Common myeloid progenitor, CD34-positive (primary cell): ENCODE data around the gene HBG1. TPM values are rescaled to one million over a fixed set of nuclear protein-coding genes. Genes with fewer than 3 reads are reported as not detected.
A peak's percentile ranks its signal among the peaks of the same experiment; 100 is the strongest.
"Not testable (repeated sequence)": the region's sequence is repeated elsewhere in the genome, so short reads cannot be mapped to it uniquely, and the experiment has no call there.

Source experiments
- CTCF ChIA-PET: fragments of 350-600 bp; sonication (Branson Sonifier 250); formaldehyde crosslinking; loops from one replicate; lab custom pipeline; 2021; ENCODE audit warnings: antibody characterized with exemption; lab: Charles Lee
- POLR2A ChIA-PET: fragments of 350-600 bp; sonication (Branson Sonifier 250); formaldehyde crosslinking; loops from one replicate; lab custom pipeline; 2021; ENCODE audit warnings: antibody characterized with exemption; lab: Charles Lee
- DNase-seq, 3 donors: peaks; one replicate each; pipeline versions ENCODE4 v3.0.0 to v3.0.0-alpha.2; 2013
- H3K27ac ChIP-seq, 2 experiments: 1 replicate in 1 of 2; 2 replicates in 1 of 2; pipeline ENCODE4 v1.7.0; 2013; ENCODE audit warnings: inconsistent platforms in 2 of 2, low read length in 2 of 2, mild to moderate bottlenecking in 2 of 2, low read depth in 1 of 2, moderate library complexity in 1 of 2; ENCODE audit not compliant: severe bottlenecking in 2 of 2, insufficient read depth in 1 of 2, poor library complexity in 1 of 2
- H3K27me3 ChIP-seq, 5 experiments: replicated peaks in 2 of 5; 1 replicate in 3 of 5; 2 replicates in 2 of 5; pipeline versions ENCODE4 v1.6.1 to v1.7.0; 2013; ENCODE audit warnings: low read length in 4 of 5, mild to moderate bottlenecking in 2 of 5, moderate library complexity in 2 of 5, inconsistent platforms in 1 of 5; ENCODE audit not compliant: insufficient read depth in 5 of 5, control insufficient read depth in 4 of 5
- H3K36me3 ChIP-seq, 4 experiments: 1 replicate in 2 of 4; 2 replicates in 2 of 4; pipeline versions ENCODE4 v1.6.1 to v1.7.0; 2013; ENCODE audit warnings: low read length in 3 of 4, control low read depth in 1 of 4, mild to moderate bottlenecking in 1 of 4; ENCODE audit not compliant: control insufficient read depth in 4 of 4, insufficient read depth in 4 of 4
- H3K4me1 ChIP-seq, 4 experiments: 1 replicate in 3 of 4; 2 replicates in 1 of 4; pipeline versions ENCODE4 v1.6.1 to v1.7.1; 2013; ENCODE audit warnings: low read length in 3 of 4, mild to moderate bottlenecking in 3 of 4, control low read depth in 1 of 4, inconsistent platforms in 1 of 4, moderate library complexity in 1 of 4; ENCODE audit not compliant: control insufficient read depth in 4 of 4, insufficient read depth in 4 of 4; ENCODE audit errors: control extremely low read depth in 1 of 4
- H3K4me3 ChIP-seq, 7 experiments: 1 replicate in 4 of 7; 2 replicates in 3 of 7; pipeline versions ENCODE4 v1.5.1 to v1.7.0; 2013; ENCODE audit warnings: mild to moderate bottlenecking in 7 of 7, low read length in 6 of 7, moderate library complexity in 6 of 7, inconsistent platforms in 2 of 7, low read depth in 2 of 7, control low read depth in 1 of 7; ENCODE audit not compliant: insufficient read depth in 4 of 7, control insufficient read depth in 1 of 7; ENCODE audit errors: extremely low read depth in 1 of 7
- H3K9me3 ChIP-seq, 5 experiments: 1 replicate in 4 of 5; 2 replicates in 1 of 5; pipeline versions ENCODE4 v1.6.1 to v1.7.1; 2013; ENCODE audit warnings: low read length in 4 of 5, mild to moderate bottlenecking in 2 of 5, inconsistent platforms in 1 of 5, low read depth in 1 of 5, moderate library complexity in 1 of 5; ENCODE audit not compliant: control insufficient read depth in 4 of 5, insufficient read depth in 2 of 5; ENCODE audit errors: control extremely low read depth in 1 of 5
- WGBS: methylation state at CpG from one replicate; pipeline ENCODE4 v1.1.5; 2013; ENCODE audit not compliant: insufficient coverage; 5-methylcytosine and 5-hydroxymethylcytosine counted together
- polyA plus RNA-seq: library from polyadenylated mRNA; unstranded; fragments of 120-200 nt; gene quantifications from one replicate; pipeline ENCODE4 v1.2.1, GENCODE V29; 2013

Gene HBG1
- polyA plus RNA-seq: not detected

- H3K9me3 ChIP-seq, DNase-seq, H3K4me1 ChIP-seq, CTCF ChIA-PET, H3K36me3 ChIP-seq, H3K4me3 ChIP-seq, H3K27me3 ChIP-seq, POLR2A ChIA-PET: not testable (repeated sequence)
- no CpG with 5 or more reads among the region's 9 CpGs for WGBS
- H3K27ac ChIP-seq: peak within 1 kb of the TSS in 1 of 2 experiments; percentile 25
Measured at GRCh38 chr11:5249807-5250396, at the start of gene HBG1. Gene HBG1, minus strand, starts transcription at chr11:5249857. Its CDS starts 53 bp downstream, at chr11:5249804.

- CTCF ChIA-PET: interaction anchor here (0.6 to 1.5 kb wide), 4 partner anchors 17 to 188 kb away, joined by 3 to 4 read pairs (median 3); no protein-coding TSS in a partner anchor
Measured at GRCh38 chr11:5298451-5298850, 48.8 kb upstream of the HBG1 start.

GRCh38 chr11:5297721-5298323 lies 48.2 kb upstream of the HBG1 start:
- WGBS: 100% methylated on average over 3 of the region's 4 CpGs
- H3K27me3 ChIP-seq: no peaks in the 10 kb centered on the region
- H3K36me3 ChIP-seq: no peaks in the 10 kb centered on the region
- ChIA-PET CTCF (interaction anchor here (1.2 to 1.5 kb wide), 2 partner anchors 18 to 84 kb away, joined by 3 read pairs; no protein-coding TSS in a partner anchor), POLR2A (no interaction called here)
- no peak overlapping the region for H3K4me3 ChIP-seq
- DNase-seq: no peak
- H3K27ac ChIP-seq: no peak overlapping the region
- H3K4me1 ChIP-seq: no peaks in the 10 kb centered on the region
- H3K9me3 ChIP-seq: no peaks in the 10 kb centered on the region

More at GRCh38 chr11:5298451-5298850, 48.8 kb upstream of the HBG1 start:
- Histone ChIP-seq H3K27ac (no peak overlapping the region), H3K36me3 (no peaks in the 10 kb centered on the region), H3K4me3 (no peak overlapping the region), H3K4me1 (no peaks in the 10 kb centered on the region), H3K9me3 (no peaks in the 10 kb centered on the region), H3K27me3 (no peaks in the 10 kb centered on the region)
- no peak for DNase-seq
- 63% methylated on average over 1 of the region's 1 CpG for WGBS
- POLR2A ChIA-PET: no interaction called here

- H3K27me3 ChIP-seq, CTCF ChIA-PET, H3K4me3 ChIP-seq, H3K36me3 ChIP-seq, H3K27ac ChIP-seq, POLR2A ChIA-PET, DNase-seq, H3K4me1 ChIP-seq, H3K9me3 ChIP-seq: not testable (repeated sequence)
- WGBS: 93% methylated on average over 28 of the region's 41 CpGs
Measured at GRCh38 chr11:5294342-5294995, 44.8 kb upstream of the HBG1 start.

GRCh38 chr11:5293028-5293427 lies 43.4 kb upstream of the HBG1 start:
- Histone ChIP-seq H3K27ac (no peak overlapping the region), H3K27me3 (no peaks in the 10 kb centered on the region), H3K4me3 (no peak overlapping the region), H3K36me3 (no peaks in the 10 kb centered on the region), H3K4me1 (peaks cover 0 to 6% (median 0%) of the 10 kb centered on the region in 4 experiments), H3K9me3 (no peaks in the 10 kb centered on the region)
- no peak for DNase-seq
- 100% methylated on average over 7 of the region's 8 CpGs for WGBS
- ChIA-PET POLR2A (no interaction called here), CTCF (no interaction called here)

DNA sequence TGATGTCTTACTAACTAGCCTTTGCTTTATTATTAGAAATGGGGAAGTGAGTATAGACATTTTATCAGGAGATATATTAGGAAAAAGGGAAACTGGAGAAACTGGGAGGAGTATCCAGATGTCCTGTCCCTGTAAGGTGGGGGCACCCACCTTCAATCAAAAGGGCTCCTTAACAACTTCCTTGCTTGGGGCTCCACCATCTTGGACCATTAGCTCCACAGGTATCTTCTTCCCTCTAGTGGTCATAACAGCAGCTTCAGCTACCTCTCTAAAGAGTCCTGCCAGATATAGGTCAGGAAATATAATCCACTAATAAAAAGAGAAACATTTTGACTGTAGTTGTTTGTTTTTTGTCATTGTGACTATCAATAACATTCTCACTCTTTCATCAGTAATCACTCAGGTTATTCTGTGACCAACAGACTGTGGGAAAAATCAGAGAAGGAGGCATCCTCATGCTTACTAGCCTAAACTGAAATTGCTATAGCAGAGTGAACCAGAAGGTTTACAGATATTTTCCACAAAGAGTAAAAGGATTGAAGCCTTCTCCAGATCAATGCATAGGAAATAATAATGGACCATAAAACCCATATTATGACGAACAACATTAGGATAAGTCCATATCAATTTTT lies 41.7 kb upstream of the HBG1 start:
- H3K9me3 ChIP-seq: no peaks in the 10 kb centered on the region
- peak; percentile 65 to 70 (median 69) for DNase-seq
- H3K36me3 ChIP-seq: no peaks in the 10 kb centered on the region
- no peaks in the 10 kb centered on the region for H3K27me3 ChIP-seq
- POLR2A ChIA-PET: no interaction called here
- CTCF ChIA-PET: interaction anchor here (0.6 to 5.4 kb wide), 10 partner anchors 9 to 173 kb away, joined by 3 to 67 read pairs (median 4); no protein-coding TSS in a partner anchor
- WGBS: no CpG with 5 or more reads among the region's 1 CpG
- no peak overlapping the region for H3K27ac ChIP-seq
- H3K4me3 ChIP-seq: no peak overlapping the region
- peaks cover 0 to 6% (median 0%) of the 10 kb centered on the region in 4 experiments for H3K4me1 ChIP-seq
